ENCODE data around the gene TAAR5.

DNA sequence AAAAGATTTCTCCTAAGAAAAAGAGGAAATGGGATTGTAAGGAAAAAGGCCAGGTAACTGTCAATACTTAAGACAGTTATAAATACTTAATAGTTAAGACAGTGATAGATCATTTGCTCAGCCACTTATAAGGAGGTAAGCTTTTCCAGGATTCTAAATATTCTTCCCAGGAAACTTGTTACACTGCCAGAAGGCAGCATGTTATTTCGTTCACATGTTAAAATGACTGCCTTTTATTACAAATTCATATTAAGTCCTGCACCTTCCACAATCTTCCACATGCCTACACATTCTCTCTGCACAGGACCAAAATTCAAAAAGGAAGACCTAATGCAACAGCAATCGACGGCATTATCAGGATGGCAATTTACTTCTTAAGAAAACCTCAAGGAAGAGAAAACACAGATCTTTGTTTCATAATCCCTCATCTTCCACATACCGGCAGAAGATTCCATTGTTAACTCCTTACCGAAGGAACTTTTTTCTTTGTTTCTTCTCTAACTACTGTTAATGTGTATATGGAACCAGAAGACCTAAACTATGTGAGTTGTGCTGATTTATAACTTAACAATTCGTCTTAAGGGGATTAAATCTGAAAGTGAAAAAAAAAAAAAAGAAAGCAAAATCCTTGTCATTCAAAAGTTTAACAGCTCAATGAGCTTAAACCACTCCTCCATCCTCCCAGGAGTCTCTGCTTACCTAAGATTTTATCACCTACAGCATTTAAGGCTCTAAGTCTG is 33.7 kb upstream of the TAAR5 start:
- TF ChIP-seq, protein P1, sequence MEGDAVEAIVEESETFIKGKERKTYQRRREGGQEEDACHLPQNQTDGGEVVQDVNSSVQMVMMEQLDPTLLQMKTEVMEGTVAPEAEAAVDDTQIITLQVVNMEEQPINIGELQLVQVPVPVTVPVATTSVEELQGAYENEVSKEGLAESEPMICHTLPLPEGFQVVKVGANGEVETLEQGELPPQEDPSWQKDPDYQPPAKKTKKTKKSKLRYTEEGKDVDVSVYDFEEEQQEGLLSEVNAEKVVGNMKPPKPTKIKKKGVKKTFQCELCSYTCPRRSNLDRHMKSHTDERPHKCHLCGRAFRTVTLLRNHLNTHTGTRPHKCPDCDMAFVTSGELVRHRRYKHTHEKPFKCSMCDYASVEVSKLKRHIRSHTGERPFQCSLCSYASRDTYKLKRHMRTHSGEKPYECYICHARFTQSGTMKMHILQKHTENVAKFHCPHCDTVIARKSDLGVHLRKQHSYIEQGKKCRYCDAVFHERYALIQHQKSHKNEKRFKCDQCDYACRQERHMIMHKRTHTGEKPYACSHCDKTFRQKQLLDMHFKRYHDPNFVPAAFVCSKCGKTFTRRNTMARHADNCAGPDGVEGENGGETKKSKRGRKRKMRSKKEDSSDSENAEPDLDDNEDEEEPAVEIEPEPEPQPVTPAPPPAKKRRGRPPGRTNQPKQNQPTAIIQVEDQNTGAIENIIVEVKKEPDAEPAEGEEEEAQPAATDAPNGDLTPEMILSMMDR (conservative IDR thresholded peaks at IDR 0.05 in 1 of 2, IDR thresholded peaks at IDR 0.05 in 1 of 2; ENCODE audit: low read depth in 1 of 2, low read length in 2 of 2): no peak
- TF ChIP-seq EZH2 (IDR thresholded peaks at IDR 0.05; ENCODE audit: low read length, missing control alignments): no peak
